Vagina (tissue), 2 donors: ENCODE results near the gene NUP210L. TPM values are rescaled to one million over a fixed set of nuclear protein-coding genes. Genes with fewer than 3 reads are reported as not detected.
"Not testable (repeated sequence)": the region's sequence is repeated elsewhere in the genome, so short reads cannot be mapped to it uniquely, and the experiment has no call there.

Experiments used
- DNase-seq, 2 donors: peaks; one replicate each; pipeline ENCODE4 v3.0.0-alpha.2; 2017; ENCODE audit errors: extremely low spot score in 2 of 2
- H3K27ac ChIP-seq: fragments of 200-600 bp; sonication (generic); one replicate; pipeline ENCODE4 v1.5.1; 2019
- H3K27me3 ChIP-seq: fragments of 200-600 bp; sonication (generic); one replicate; pipeline ENCODE4 v1.5.1; 2019
- H3K36me3 ChIP-seq, 2 donors: fragments of 200-600 bp; sonication (generic); one replicate each; pipeline ENCODE4 v1.5.1; 2017 to 2019
- H3K4me1 ChIP-seq: fragments of 200-600 bp; sonication (generic); one replicate; pipeline ENCODE4 v1.5.1; 2019
- H3K4me3 ChIP-seq, 2 donors: fragments of 200-600 bp; sonication (generic); 1 replicate in 1 of 2; 2 replicates in 1 of 2; pipeline ENCODE4 v1.5.1; 2016 to 2019
- H3K9me3 ChIP-seq: fragments of 200-600 bp; sonication (generic); one replicate; pipeline ENCODE4 v1.5.1; 2019
- POLR2A ChIP-seq, 2 donors: fragments of 450-650 bp; IDR thresholded peaks; one replicate each; pipeline ENCODE4 v1.6.1; 2017; ENCODE audit warnings: antibody characterized with exemption in 2 of 2, mild to moderate bottlenecking in 2 of 2, moderate library complexity in 2 of 2
- POLR2AphosphoS5 ChIP-seq, 2 donors: sonication (generic); formaldehyde crosslinking; IDR thresholded peaks; one replicate each; pipeline ENCODE4 v1.9.0; 2017; ENCODE audit warnings: antibody characterized with exemption in 2 of 2, mild to moderate bottlenecking in 2 of 2, low read depth in 1 of 2; ENCODE audit not compliant: insufficient read depth in 1 of 2
- intact Hi-C: fragments of 100-400 bp; cut with DNase I; formaldehyde crosslinking; loops from one replicate; pipeline ENCODE4 v1.15.1; 2023
- total RNA-seq: library from RNA; depleted of rRNA; stranded (reverse); fragments of >200 nt; gene quantifications from one replicate; pipeline ENCODE4 v1.2.3, GENCODE V29; 2016
- TF ChIP-seq, protein P1 (sequence below), 3 experiments: fragments of 450-650 bp in 2 of 3; fragments of 200-600 bp in 1 of 3; sonication (generic) in 1 of 3; IDR thresholded peaks; one replicate each; pipeline ENCODE4 v1.5.1; 2017 to 2019; ENCODE audit warnings: antibody characterized with exemption in 3 of 3, mild to moderate bottlenecking in 2 of 3, moderate library complexity in 2 of 3

Gene NUP210L
- total RNA-seq, 1 donor from 2014 or later = not detected

DNA sequence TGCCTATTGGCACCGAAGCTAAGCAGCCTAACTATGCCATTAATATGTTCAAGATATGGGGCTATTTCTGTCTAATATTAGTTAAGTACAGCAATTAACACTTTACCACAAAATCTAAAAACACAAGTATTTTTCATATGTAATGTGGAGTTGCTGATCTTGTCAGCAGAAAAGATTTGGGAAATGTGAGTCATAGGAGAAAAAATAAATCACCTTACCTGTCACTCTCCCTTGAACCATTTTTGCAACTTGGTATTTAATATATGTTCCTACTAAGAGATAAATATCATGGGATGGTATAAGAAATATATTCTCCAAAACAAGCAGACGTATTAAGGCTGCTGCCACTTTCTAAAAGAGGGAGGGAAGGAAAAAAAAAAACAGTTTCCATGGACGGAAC lies 17.0 kb downstream of the NUP210L start:
- H3K9me3 ChIP-seq = no peaks in the 10 kb centered on the region
- DNase-seq = no peak
- no peaks in the 10 kb centered on the region for H3K36me3 ChIP-seq
- no peak for TF ChIP-seq POLR2A (IDR thresholded peaks at IDR 0.05)
- peak in 1 of 2 donors; percentile 23 for TF ChIP-seq POLR2AphosphoS5 (IDR thresholded peaks at IDR 0.05; ENCODE audit: insufficient read depth in 1 of 2, low read depth in 1 of 2)
- H3K4me3 ChIP-seq = no peak overlapping the region
- peaks cover 15% of the 10 kb centered on the region for H3K4me1 ChIP-seq
- intact Hi-C loops = no loop called here
- no peaks in the 10 kb centered on the region for H3K27me3 ChIP-seq
- no peak overlapping the region for H3K27ac ChIP-seq

DNA sequence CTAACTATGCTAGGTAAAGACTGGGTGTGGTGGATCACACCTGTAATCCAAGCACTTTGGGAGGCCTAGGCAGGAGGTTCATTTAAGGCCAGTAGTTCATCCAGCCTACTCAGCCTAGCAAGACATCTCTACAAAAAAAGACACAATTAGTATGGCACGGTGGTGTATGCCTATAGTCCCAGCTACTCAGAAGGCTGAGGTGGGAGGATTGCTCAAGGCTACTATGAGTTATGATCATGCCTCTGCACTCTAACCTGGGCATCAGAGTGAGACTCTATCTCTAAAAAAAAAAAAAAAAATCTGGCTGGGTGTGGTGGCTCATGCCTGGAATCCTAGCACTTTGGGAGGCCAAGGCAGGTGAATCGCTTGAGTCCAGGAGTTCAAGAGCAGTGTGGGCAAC lies 21.6 kb downstream of the NUP210L start:
- H3K4me1 ChIP-seq = no peaks in the 10 kb centered on the region

GRCh38 chr1:154129391-154129970 lies 25.4 kb downstream of the NUP210L start:
- Histone ChIP-seq H3K9me3 (no peaks in the 10 kb centered on the region), H3K4me1 (no peaks in the 10 kb centered on the region), H3K27me3 (no peaks in the 10 kb centered on the region), H3K36me3 (no peaks in the 10 kb centered on the region), H3K4me3 (no peak overlapping the region), H3K27ac (no peak overlapping the region)
- intact Hi-C loops = no loop called here
- TF ChIP-seq POLR2A (IDR thresholded peaks at IDR 0.05) = no peak
- TF ChIP-seq, protein P1, sequence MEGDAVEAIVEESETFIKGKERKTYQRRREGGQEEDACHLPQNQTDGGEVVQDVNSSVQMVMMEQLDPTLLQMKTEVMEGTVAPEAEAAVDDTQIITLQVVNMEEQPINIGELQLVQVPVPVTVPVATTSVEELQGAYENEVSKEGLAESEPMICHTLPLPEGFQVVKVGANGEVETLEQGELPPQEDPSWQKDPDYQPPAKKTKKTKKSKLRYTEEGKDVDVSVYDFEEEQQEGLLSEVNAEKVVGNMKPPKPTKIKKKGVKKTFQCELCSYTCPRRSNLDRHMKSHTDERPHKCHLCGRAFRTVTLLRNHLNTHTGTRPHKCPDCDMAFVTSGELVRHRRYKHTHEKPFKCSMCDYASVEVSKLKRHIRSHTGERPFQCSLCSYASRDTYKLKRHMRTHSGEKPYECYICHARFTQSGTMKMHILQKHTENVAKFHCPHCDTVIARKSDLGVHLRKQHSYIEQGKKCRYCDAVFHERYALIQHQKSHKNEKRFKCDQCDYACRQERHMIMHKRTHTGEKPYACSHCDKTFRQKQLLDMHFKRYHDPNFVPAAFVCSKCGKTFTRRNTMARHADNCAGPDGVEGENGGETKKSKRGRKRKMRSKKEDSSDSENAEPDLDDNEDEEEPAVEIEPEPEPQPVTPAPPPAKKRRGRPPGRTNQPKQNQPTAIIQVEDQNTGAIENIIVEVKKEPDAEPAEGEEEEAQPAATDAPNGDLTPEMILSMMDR (IDR thresholded peaks at IDR 0.05) = no peak
- no peak for DNase-seq

More for the DNA sequence above, 21.6 kb downstream of the NUP210L start:
- H3K27me3 ChIP-seq = no peaks in the 10 kb centered on the region
- intact Hi-C loops = no loop called here
- no peaks in the 10 kb centered on the region for H3K36me3 ChIP-seq
- TF ChIP-seq POLR2A (IDR thresholded peaks at IDR 0.05) (no peak), POLR2AphosphoS5 (IDR thresholded peaks at IDR 0.05; ENCODE audit: insufficient read depth in 1 of 2, low read depth in 1 of 2) (no peak)
- TF ChIP-seq, protein P1 (IDR thresholded peaks at IDR 0.05) = no peak
- H3K4me3 ChIP-seq = no peak overlapping the region
- H3K9me3 ChIP-seq = no peaks in the 10 kb centered on the region
- H3K27ac ChIP-seq = no peak overlapping the region
- DNase-seq = no peak

- intact Hi-C loops, H3K4me1 ChIP-seq, H3K27ac ChIP-seq, H3K4me3 ChIP-seq, DNase-seq, H3K36me3 ChIP-seq, H3K9me3 ChIP-seq, H3K27me3 ChIP-seq: not testable (repeated sequence)
Observed at GRCh38 chr1:154123205-154123604, 31.7 kb downstream of the NUP210L start.

- H3K4me3 ChIP-seq = no peak overlapping the region
- intact Hi-C loops = no loop called here
- no peaks in the 10 kb centered on the region for H3K9me3 ChIP-seq
- no peak overlapping the region for H3K27ac ChIP-seq
- TF ChIP-seq, protein P1 (IDR thresholded peaks at IDR 0.05) = no peak
- TF ChIP-seq POLR2AphosphoS5 (IDR thresholded peaks at IDR 0.05; ENCODE audit: insufficient read depth in 1 of 2, low read depth in 1 of 2) = no peak
- no peak for TF ChIP-seq POLR2A (IDR thresholded peaks at IDR 0.05)
- DNase-seq = no peak
- H3K36me3 ChIP-seq = no peaks in the 10 kb centered on the region
- no peaks in the 10 kb centered on the region for H3K27me3 ChIP-seq
- no peaks in the 10 kb centered on the region for H3K4me1 ChIP-seq
Observed at GRCh38 chr1:154117642-154118041, 37.2 kb downstream of the NUP210L start.

GRCh38 chr1:154115180-154115579 lies 39.7 kb downstream of the NUP210L start:
- intact Hi-C loops = no loop called here
- no peaks in the 10 kb centered on the region for H3K36me3 ChIP-seq
- H3K27me3 ChIP-seq = no peaks in the 10 kb centered on the region
- no peak overlapping the region for H3K27ac ChIP-seq
- no peak overlapping the region for H3K4me3 ChIP-seq
- TF ChIP-seq, protein P1 (IDR thresholded peaks at IDR 0.05) = no peak
- TF ChIP-seq POLR2AphosphoS5 (IDR thresholded peaks at IDR 0.05; ENCODE audit: insufficient read depth in 1 of 2, low read depth in 1 of 2) (no peak), POLR2A (IDR thresholded peaks at IDR 0.05) (no peak)
- H3K4me1 ChIP-seq = no peaks in the 10 kb centered on the region
- no peaks in the 10 kb centered on the region for H3K9me3 ChIP-seq
- no peak for DNase-seq
